ENCODE results near the gene IFIH1.

IFIH1 gene

DNA sequence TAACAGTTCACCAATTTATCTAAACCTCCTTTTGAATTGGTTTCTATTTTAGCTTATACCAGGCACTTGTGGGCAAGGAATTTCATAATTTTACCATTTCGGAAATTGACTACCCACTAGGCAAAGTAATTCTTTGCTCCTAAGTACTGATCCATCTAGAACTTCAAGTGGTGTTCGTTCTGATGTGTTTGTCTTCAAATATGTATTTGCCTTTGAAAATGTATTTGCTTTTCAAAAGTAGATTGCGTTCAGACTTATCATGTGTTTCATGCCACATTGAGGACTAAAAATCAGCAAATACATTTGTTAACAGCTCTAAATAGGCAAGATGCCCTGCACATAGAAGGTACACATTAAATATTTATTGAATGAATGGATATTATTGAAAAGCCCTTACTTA is 26.7 kb downstream of the IFIH1 start:
- no peak overlapping the region for H2AFZ ChIP-seq (ENCODE audit: low read length)
- H3K79me2 ChIP-seq (ENCODE audit: insufficient read depth, low read length): no peaks in the 10 kb centered on the region
- TF ChIP-seq EZH2phosphoT487 (IDR thresholded peaks at IDR 0.05; ENCODE audit: borderline replicate concordance): no peak
- TF ChIP-seq, protein P1, sequence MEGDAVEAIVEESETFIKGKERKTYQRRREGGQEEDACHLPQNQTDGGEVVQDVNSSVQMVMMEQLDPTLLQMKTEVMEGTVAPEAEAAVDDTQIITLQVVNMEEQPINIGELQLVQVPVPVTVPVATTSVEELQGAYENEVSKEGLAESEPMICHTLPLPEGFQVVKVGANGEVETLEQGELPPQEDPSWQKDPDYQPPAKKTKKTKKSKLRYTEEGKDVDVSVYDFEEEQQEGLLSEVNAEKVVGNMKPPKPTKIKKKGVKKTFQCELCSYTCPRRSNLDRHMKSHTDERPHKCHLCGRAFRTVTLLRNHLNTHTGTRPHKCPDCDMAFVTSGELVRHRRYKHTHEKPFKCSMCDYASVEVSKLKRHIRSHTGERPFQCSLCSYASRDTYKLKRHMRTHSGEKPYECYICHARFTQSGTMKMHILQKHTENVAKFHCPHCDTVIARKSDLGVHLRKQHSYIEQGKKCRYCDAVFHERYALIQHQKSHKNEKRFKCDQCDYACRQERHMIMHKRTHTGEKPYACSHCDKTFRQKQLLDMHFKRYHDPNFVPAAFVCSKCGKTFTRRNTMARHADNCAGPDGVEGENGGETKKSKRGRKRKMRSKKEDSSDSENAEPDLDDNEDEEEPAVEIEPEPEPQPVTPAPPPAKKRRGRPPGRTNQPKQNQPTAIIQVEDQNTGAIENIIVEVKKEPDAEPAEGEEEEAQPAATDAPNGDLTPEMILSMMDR (conservative IDR thresholded peaks at IDR 0.05; ENCODE audit: low read length): no peak
- H3K9me3 ChIP-seq (ENCODE audit: insufficient read depth, low read depth, low read length): no peaks in the 10 kb centered on the region
- no peaks in the 10 kb centered on the region for H4K20me1 ChIP-seq (ENCODE audit: insufficient read depth, low read length, poor library complexity, severe bottlenecking)
- no peaks in the 10 kb centered on the region for H3K27me3 ChIP-seq (ENCODE audit: insufficient read depth, low read length, poor library complexity, severe bottlenecking)
- no peak overlapping the region for H3K4me3 ChIP-seq (ENCODE audit: low read length, poor library complexity, severe bottlenecking)
- H3F3A ChIP-seq (ENCODE audit: low read depth): no peaks in the 10 kb centered on the region
- H3K4me1 ChIP-seq (ENCODE audit: insufficient read depth, low read length, poor library complexity, severe bottlenecking): no peaks in the 10 kb centered on the region
- no peak overlapping the region for H3K4me2 ChIP-seq (ENCODE audit: low read depth, low read length, poor library complexity, severe bottlenecking)
- no peaks in the 10 kb centered on the region for H3K9me2 ChIP-seq (replicated peaks; ENCODE audit: low read depth, low read length)
- no peak overlapping the region for H3K9ac ChIP-seq (ENCODE audit: low read depth, low read length, poor library complexity, severe bottlenecking)
- no peaks in the 10 kb centered on the region for H3K36me3 ChIP-seq (ENCODE audit: insufficient read depth, low read length)

DNA sequence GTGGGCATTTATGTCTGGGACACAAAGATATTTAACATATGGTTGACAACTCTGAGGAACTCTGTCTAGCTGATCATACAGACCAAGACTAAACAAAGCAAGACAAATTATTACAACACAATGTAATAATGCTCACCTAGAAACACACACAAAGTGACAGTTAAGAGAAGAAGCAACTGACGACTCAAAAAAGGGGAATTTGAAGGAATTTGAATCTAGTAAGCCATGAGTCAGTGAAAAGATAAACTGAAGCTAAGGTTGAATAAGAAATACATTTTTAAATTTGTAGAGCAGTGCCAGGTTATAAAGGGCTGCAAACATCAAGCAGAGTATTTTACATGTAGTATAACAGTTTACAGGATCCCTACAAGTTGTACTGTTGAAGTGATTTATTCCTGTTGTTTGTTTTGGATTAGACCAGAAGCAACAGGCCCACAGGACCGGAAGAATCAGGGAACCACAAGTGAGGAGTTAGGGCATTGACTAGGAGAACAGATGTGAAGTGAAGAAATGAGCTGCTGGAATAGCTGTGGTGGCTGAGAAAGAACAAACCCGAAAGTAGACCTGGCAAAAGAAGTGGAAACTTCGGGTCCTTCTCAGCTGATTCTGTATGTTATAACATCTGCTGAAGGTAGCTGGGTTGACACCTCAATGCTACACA is 35.6 kb downstream of the IFIH1 start:
- H3K9ac ChIP-seq (ENCODE audit: low read depth, low read length, poor library complexity, severe bottlenecking): no peak overlapping the region
- no peak overlapping the region for H3K4me2 ChIP-seq (ENCODE audit: low read depth, low read length, poor library complexity, severe bottlenecking)
- H3K4me1 ChIP-seq (ENCODE audit: insufficient read depth, low read length, poor library complexity, severe bottlenecking): no peaks in the 10 kb centered on the region
- H3F3A ChIP-seq (ENCODE audit: low read depth): no peaks in the 10 kb centered on the region
- H3K36me3 ChIP-seq (ENCODE audit: insufficient read depth, low read length): peaks cover 9% of the 10 kb centered on the region; the same call in 1 of the 2 replicates
- H4K20me1 ChIP-seq (ENCODE audit: insufficient read depth, low read length, poor library complexity, severe bottlenecking): no peaks in the 10 kb centered on the region
- H3K27me3 ChIP-seq (ENCODE audit: insufficient read depth, low read length, poor library complexity, severe bottlenecking): no peaks in the 10 kb centered on the region
- no peak overlapping the region for H3K4me3 ChIP-seq (ENCODE audit: low read length, poor library complexity, severe bottlenecking)
- H3K9me3 ChIP-seq (ENCODE audit: insufficient read depth, low read depth, low read length): no peaks in the 10 kb centered on the region
- TF ChIP-seq EZH2phosphoT487 (IDR thresholded peaks at IDR 0.05; ENCODE audit: borderline replicate concordance): no peak
- TF ChIP-seq, protein P1 (conservative IDR thresholded peaks at IDR 0.05; ENCODE audit: low read length): no peak
- no peaks in the 10 kb centered on the region for H3K9me2 ChIP-seq (replicated peaks; ENCODE audit: low read depth, low read length)
- H3K79me2 ChIP-seq (ENCODE audit: insufficient read depth, low read length): no peaks in the 10 kb centered on the region
- no peak overlapping the region for H2AFZ ChIP-seq (ENCODE audit: low read length)

- Histone ChIP-seq H3K4me3 (ENCODE audit: low read length, poor library complexity, severe bottlenecking) (no peak overlapping the region), H3K79me2 (ENCODE audit: insufficient read depth, low read length) (no peaks in the 10 kb centered on the region), H3K9me3 (ENCODE audit: insufficient read depth, low read depth, low read length) (no peaks in the 10 kb centered on the region), H2AFZ (ENCODE audit: low read length) (no peak overlapping the region), H3K36me3 (ENCODE audit: insufficient read depth, low read length) (peaks cover 9% of the 10 kb centered on the region; the same call in 1 of the 2 replicates), H3K4me1 (ENCODE audit: insufficient read depth, low read length, poor library complexity, severe bottlenecking) (no peaks in the 10 kb centered on the region), H3K27me3 (ENCODE audit: insufficient read depth, low read length, poor library complexity, severe bottlenecking) (no peaks in the 10 kb centered on the region), H3F3A (ENCODE audit: low read depth) (no peaks in the 10 kb centered on the region), H3K4me2 (ENCODE audit: low read depth, low read length, poor library complexity, severe bottlenecking) (no peak overlapping the region), H4K20me1 (ENCODE audit: insufficient read depth, low read length, poor library complexity, severe bottlenecking) (no peaks in the 10 kb centered on the region), H3K9me2 (replicated peaks; ENCODE audit: low read depth, low read length) (no peaks in the 10 kb centered on the region), H3K9ac (ENCODE audit: low read depth, low read length, poor library complexity, severe bottlenecking) (no peak overlapping the region)
- no peak for TF ChIP-seq EZH2phosphoT487 (IDR thresholded peaks at IDR 0.05; ENCODE audit: borderline replicate concordance)
- TF ChIP-seq, protein P1 (conservative IDR thresholded peaks at IDR 0.05; ENCODE audit: low read length): peak; percentile 40
Measured at GRCh38 chr2:162280654-162281053, 37.8 kb downstream of the IFIH1 start.
